GM19193 (cell line): ENCODE data around the gene MMEL1.

Source experiments
- POLR2A ChIP-seq: IDR thresholded peaks from 4 replicates; pipeline ENCODE4 v1.6.1; 2011; ENCODE audit not compliant: insufficient read depth, insufficient read length; ENCODE audit errors: extremely low read depth

Gene MMEL1

DNA sequence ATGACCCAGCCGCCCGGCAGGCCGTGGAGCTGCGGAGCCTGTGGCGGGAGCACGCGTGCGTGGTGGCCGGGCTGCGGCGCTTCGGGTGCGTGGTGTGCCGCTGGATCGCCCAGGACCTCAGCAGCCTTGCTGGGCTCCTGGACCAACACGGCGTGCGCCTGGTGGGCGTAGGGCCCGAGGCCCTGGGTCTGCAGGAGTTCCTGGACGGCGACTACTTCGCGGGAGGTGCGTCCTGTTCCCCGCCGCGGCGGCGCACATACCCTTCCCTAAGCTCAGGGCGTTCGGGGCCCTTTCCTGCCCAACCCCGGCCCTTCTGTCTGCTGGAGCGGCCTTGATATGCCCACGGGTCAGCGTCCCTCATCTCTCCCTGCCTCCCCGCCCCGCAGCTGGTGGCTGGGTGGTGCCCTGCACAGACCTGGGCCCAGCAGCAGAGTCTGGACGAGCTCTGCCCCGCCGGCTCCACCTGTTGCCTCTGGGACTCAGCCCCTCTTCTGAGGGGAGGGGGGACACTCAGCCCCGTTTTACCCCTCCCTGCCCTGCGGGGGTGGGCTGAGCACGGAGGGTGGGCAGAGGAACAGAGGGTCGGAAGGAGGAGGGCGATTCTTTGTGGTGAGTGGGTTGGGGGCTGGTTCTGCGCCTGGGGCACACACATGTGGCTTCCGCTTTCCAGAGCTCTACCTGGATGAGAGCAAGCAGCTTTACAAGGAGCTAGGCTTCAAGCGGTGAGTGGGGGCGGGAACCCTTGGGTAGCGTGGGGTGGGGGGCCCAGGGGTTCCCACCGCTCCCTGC is 45.6 kb downstream of the MMEL1 start:
- TF ChIP-seq POLR2A: no peak

DNA sequence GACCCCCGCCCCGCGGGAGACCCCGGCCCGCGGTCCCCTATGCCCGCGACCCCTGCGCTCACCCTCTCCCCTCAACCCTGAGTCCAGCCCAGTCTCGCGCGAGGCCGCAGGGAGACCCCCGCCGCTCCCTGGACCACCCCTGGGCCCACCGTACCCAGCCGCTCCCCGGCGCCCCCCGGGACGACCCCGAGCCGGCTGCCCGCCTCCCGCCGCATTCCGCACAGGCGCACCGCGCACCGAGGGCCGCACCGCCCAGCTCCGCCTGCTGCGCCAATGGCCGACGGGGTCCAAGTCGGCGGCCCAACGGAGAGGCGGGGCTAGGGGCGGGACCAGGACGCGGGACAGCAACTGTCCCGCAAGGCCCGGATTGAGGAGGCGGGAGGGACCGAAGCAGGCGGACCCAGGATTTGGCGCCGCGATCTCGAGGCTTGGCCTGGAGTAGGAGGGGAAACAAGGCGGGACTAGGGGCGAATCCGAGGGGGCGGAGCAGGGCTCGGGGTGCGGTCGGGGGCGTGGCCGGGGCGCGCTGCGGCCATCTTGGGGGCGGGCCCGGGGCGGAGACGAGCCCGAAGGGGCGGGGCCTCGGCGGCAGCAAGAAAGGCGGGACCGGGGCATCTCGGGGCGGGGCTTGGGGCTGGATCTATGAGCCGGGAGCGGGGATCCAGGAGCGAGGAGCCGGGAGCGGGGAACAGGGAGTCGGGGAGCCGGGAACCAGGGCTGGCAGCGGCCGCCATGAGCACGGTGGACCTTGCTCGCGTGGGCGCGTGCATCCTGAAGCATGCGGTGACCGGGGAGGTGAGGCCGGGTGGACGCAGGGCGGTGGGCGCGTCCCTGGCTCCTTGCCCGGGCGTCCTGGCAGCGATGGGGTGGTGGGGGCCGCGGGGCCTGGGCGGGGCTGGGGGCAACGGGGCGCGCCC is 46.4 kb downstream of the MMEL1 start, which contains the start of gene PRXL2B:
PRXL2B (plus strand) TSS at position 624 of the 917 bp plus-strand sequence; CDS start at position 733, 109 bp downstream.
- peak; percentile 67 for TF ChIP-seq POLR2A

GRCh38 chr1:2585318-2586092 is 47.3 kb downstream of the MMEL1 start:
- TF ChIP-seq POLR2A: peak; percentile 65

DNA sequence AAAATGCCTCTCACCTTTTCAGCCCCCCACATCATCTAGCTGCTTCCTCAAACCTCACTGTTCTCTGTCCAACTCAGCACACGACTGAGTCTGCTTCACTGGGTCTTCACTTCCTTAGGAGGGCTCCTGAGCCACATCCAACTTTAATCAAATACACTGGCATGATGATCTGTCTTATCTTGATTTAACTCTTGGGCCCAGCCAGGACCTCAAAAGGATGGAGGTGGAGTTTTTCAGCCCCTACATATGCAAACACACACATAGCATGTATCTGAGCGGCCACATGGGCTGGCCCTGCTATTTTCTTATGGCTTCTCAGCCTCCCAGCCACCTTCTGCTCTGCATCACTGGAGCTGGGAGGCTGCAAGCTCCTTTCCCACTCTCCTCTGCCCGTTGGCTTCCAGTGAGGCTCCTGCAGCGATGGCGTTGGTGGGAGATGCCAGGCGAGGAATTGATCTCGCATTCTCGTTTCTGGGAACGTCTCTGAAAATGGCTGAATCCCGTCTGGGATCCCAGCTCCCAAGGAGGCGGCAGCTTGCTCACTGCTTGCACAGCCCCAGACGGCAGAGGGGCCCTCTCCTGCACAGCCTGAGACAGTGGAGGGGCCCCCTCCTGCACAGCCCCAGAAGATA is 48.0 kb downstream of the MMEL1 start:
- no peak for TF ChIP-seq POLR2A

- TF ChIP-seq POLR2A: no peak
Observed at GRCh38 chr1:2583871-2584351, 48.9 kb downstream of the MMEL1 start.

DNA sequence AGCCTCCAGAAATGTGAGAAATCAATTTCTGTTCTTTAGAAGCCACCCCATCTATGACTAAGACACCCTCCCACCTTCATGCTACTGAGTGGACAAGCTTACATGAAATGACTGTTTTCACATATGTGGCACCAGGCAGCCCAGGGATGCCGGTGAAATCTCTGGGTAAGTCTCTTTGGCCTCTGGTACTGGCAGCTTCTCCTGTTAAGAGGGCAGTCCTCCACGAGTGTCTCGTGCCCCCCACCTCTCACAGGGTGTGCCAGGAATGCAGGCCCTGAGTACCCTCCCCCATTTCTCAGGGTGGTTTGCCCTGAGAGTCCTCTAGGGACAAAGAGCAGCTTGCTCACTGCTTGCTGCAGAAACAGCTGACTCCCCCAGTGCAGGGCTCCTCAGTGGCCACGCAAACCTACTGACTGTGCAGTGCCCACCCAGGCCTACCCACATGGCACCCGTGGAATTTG is 49.5 kb downstream of the MMEL1 start:
- no peak for TF ChIP-seq POLR2A

- no peak for TF ChIP-seq POLR2A
Observed at GRCh38 chr1:2582391-2582790, 50.4 kb downstream of the MMEL1 start.

GRCh38 chr1:2580691-2581090 is 52.1 kb downstream of the MMEL1 start:
- no peak for TF ChIP-seq POLR2A

DNA sequence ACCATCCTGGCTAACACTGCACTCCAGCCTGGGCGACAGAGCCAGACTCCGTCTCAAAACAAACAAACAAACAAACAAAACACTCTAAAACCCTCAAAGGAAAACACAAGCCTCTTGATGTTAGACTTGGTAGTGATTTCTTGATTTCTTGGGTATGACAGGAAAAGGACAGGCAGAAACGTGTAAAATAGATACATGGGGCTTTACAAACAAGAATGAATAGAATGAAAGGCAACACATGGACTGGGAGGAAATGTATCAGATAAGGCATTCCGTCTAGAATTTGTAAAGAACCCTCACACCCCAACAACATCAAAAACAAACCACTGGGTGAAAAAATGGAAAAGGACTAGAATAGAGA is 54.1 kb downstream of the MMEL1 start:
- TF ChIP-seq POLR2A: no peak

DNA sequence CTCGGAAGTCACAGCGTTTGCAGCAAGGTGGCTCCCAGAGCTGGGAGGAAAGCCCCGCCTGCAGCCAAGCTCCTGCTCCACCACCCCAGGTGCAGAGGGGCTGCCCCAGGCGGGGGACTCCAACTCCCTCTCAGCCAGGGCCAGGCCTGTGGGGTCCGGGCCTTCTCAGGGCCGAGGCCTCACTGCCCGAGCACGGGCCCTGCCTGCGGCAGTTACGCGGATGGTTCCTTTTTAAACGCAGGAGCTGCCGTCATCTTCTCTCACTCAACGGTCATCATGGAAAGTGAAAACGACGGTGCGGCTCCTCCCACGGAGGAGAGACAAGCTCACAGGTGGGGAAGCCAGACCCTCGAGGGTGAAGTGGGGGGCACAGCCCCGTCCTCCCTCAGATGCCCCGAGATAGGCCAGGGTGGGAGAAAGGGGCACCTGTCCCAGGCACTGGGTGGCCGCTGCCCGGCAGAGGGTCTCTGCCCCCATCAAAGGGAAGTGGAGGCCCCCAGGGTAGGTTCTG is 55.2 kb downstream of the MMEL1 start:
- peak; percentile 61 for TF ChIP-seq POLR2A

GRCh38 chr1:2575801-2576663 is 56.8 kb downstream of the MMEL1 start:
- no peak for TF ChIP-seq POLR2A

GRCh38 chr1:2574350-2574749 is 58.5 kb downstream of the MMEL1 start:
- no peak for TF ChIP-seq POLR2A

DNA sequence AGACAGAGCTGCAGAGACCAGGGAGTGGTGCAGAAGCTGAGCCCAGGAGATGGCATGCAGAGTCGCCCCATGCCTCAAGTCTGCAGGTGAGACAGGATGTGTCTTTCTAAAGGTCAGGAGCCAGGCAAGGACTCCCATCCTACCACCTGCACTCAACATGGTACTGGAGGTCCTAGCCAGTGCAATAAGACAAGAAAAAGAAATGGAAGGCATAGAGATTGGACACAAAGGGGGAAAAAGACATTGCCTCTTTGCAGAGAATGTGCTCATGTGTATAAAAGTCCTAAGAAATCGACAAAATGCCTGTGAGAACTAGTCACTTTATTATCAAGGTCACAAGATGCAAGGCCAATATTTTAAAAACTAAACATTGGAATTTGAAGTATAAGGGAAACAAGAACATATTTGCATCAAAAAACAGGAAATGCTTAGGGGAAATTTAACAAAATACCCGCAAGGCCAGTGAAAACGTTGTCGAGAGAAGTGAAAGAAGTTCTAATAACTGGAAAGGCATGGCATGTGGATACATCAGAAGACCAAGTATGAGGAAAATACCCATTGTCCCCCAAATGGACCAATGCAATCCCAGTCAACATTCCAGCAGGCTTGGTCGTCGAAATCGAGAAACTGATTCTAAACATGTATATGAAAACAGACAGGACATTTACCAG is 59.4 kb downstream of the MMEL1 start:
- TF ChIP-seq POLR2A: no peak
